ENCODE measurements around the gene ANKRD40. TPM values are rescaled to one million over a fixed set of nuclear protein-coding genes. Genes with fewer than 3 reads are reported as not detected.

ANKRD40 gene
- total and polyA plus RNA-seq, 9 of the 15 experiments (the other 6 are each of a cell fraction or from before 2014, with no cell fraction given), result 9.0 to 28.9 (median 27.7) TPM

GRCh38 chr17:50664788-50665458, 42.8 kb downstream of the ANKRD40 start (continued):
- TF ChIP-seq ZHX1 (conservative IDR thresholded peaks at IDR 0.05; ENCODE audit: low read length) (no peak), DPF2 (IDR thresholded peaks at IDR 0.05) (peak; percentile 78), TFAP4 (CRISPR knock-in tag; IDR thresholded peaks at IDR 0.05; ENCODE audit: borderline replicate concordance) (no peak), ILF3 (IDR thresholded peaks at IDR 0.05; ENCODE audit: borderline replicate concordance) (no peak), GABPB2 (CRISPR knock-in tag; conservative IDR thresholded peaks at IDR 0.05) (no peak), ETV6 (IDR thresholded peaks at IDR 0.05; ENCODE audit: borderline replicate concordance in 1 of 2, low read depth in 2 of 2, low read length in 1 of 2) (no peak), ETV6 (CRISPR knock-in tag; IDR thresholded peaks at IDR 0.05; ENCODE audit: borderline replicate concordance) (no peak), IRF1 (CRISPR knock-in tag; IDR thresholded peaks at IDR 0.05; ENCODE audit: borderline replicate concordance) (no peak), ZNF583 (CRISPR knock-in tag; IDR thresholded peaks at IDR 0.05) (peak; percentile 8; the same call in 1 of the 2 replicates), BRCA1 (IDR thresholded peaks at IDR 0.05) (no peak), BRCA1 (CRISPR knock-in tag; IDR thresholded peaks at IDR 0.05) (no peak), ZBTB17 (CRISPR knock-in tag; IDR thresholded peaks at IDR 0.05) (no peak), RBM22 (IDR thresholded peaks at IDR 0.05; ENCODE audit: low read depth, low read length, poor library complexity, severe bottlenecking) (no peak), ZNF668 (CRISPR knock-in tag; IDR thresholded peaks at IDR 0.05) (no peak), PHB (CRISPR knock-in tag; IDR thresholded peaks at IDR 0.05) (no peak), CXXC5 (CRISPR knock-in tag; IDR thresholded peaks at IDR 0.05) (0 out of 2 replicates have a peak, but pooled peaks have one; percentile 17), COPS2 (conservative IDR thresholded peaks at IDR 0.05) (no peak), ZKSCAN1 (IDR thresholded peaks at IDR 0.05; ENCODE audit: low read depth, low read length) (no peak), TBL1XR1 (IDR thresholded peaks at IDR 0.05; ENCODE audit: low read length in 2 of 2) (peak in 1 of 2 experiments; percentile 66; a peak in 2 of 4 replicates), NUFIP1 (IDR thresholded peaks at IDR 0.05; ENCODE audit: partially characterized antibody) (no peak), YY1 (IDR thresholded peaks at IDR 0.05; ENCODE audit: borderline replicate concordance in 1 of 3, control insufficient read depth in 1 of 3, extremely low read depth in 1 of 3, insufficient read depth in 3 of 3, insufficient read length in 1 of 3, insufficient replicate concordance in 2 of 3, low read depth in 1 of 3, low read length in 2 of 3) (peak in 1 of 3 experiments; percentile 44), ZSCAN29 (IDR thresholded peaks at IDR 0.05) (no peak), JUND (IDR thresholded peaks at IDR 0.05; ENCODE audit: borderline replicate concordance, low read depth, low read length) (0 out of 2 replicates have a peak, but pooled peaks have one; percentile 25), JUND (tag; IDR thresholded peaks at IDR 0.05; ENCODE audit: borderline replicate concordance, low read depth, low read length) (peak; percentile 36; the same call in 1 of the 3 replicates), ZZZ3 (IDR thresholded peaks at IDR 0.05) (no peak), ZNF143 (CRISPR knock-in tag; IDR thresholded peaks at IDR 0.05) (no peak)
